ENCODE data around the gene CRISPLD2. TPM values are rescaled to one million over a fixed set of nuclear protein-coding genes. Genes with fewer than 3 reads are reported as not detected.
"Not testable (repeated sequence)": the region's sequence is repeated elsewhere in the genome, so short reads cannot be mapped to it uniquely, and the experiment has no call there.

Gene CRISPLD2
- total RNA-seq, 2 experiments from 2014 or later: 0.47 to 0.99 TPM

- no peak for TF ChIP-seq CTCF (conservative IDR thresholded peaks at IDR 0.05; ENCODE audit: low read length)
- no peak for TF ChIP-seq EZH2phosphoT487 (IDR thresholded peaks at IDR 0.05; ENCODE audit: borderline replicate concordance, low read depth, low read length)
- H3K4me3 ChIP-seq (ENCODE audit: low read depth, low read length, poor library complexity, severe bottlenecking): no peak overlapping the region
- intact Hi-C loops (cut with micrococcal nuclease; ENCODE audit: unreplicated experiment): no loop called here
- no peaks in the 10 kb centered on the region for H3K36me3 ChIP-seq (ENCODE audit: insufficient read depth, low read length)
- no peak overlapping the region for H2AFZ ChIP-seq (ENCODE audit: low read length)
- no peaks in the 10 kb centered on the region for H3K9me3 ChIP-seq (ENCODE audit: low read length)
- no peaks in the 10 kb centered on the region for H3K79me2 ChIP-seq (ENCODE audit: insufficient read depth, low read depth, low read length)
- H4K20me1 ChIP-seq (ENCODE audit: insufficient read depth, low read length): no peaks in the 10 kb centered on the region
- H3K4me2 ChIP-seq (ENCODE audit: low read length): no peak overlapping the region
- BruUV-seq (replicated peaks): no TSS peak
- H3K9me2 ChIP-seq (ENCODE audit: insufficient read depth, low read length): no peaks in the 10 kb centered on the region
- CTCF ChIA-PET (ENCODE audit: unreplicated experiment): no interaction called here
- POLR2A ChIA-PET: interaction anchor here (1.1 kb wide), 1 partner anchor 9 kb away, joined by 3 read pairs; no protein-coding TSS in a partner anchor
- no peak for DNase-seq (ENCODE audit: low spot score)
- H3K27ac ChIP-seq (ENCODE audit: low read depth, low read length, poor library complexity, severe bottlenecking): no peak overlapping the region
- no peaks in the 10 kb centered on the region for H3K4me1 ChIP-seq (ENCODE audit: insufficient read depth, low read length, poor library complexity, severe bottlenecking)
These were observed 9.6 kb downstream of the CRISPLD2 start for GRCh38 chr16:84829168-84829965.

- Histone ChIP-seq H3K4me2 (ENCODE audit: low read length) (no peak overlapping the region), H3K9me3 (ENCODE audit: low read length) (no peaks in the 10 kb centered on the region), H2AFZ (ENCODE audit: low read length) (no peak overlapping the region), H3K4me1 (ENCODE audit: insufficient read depth, low read length, poor library complexity, severe bottlenecking) (no peaks in the 10 kb centered on the region), H3K27ac (ENCODE audit: low read depth, low read length, poor library complexity, severe bottlenecking) (no peak overlapping the region), H3K9me2 (ENCODE audit: insufficient read depth, low read length) (no peaks in the 10 kb centered on the region), H3K4me3 (ENCODE audit: low read depth, low read length, poor library complexity, severe bottlenecking) (no peak overlapping the region), H3K36me3 (ENCODE audit: insufficient read depth, low read length) (no peaks in the 10 kb centered on the region), H3K79me2 (ENCODE audit: insufficient read depth, low read depth, low read length) (no peaks in the 10 kb centered on the region), H4K20me1 (ENCODE audit: insufficient read depth, low read length) (no peaks in the 10 kb centered on the region)
- no TSS peak for BruUV-seq (replicated peaks)
- no peak for DNase-seq (ENCODE audit: low spot score)
- ChIA-PET CTCF (ENCODE audit: unreplicated experiment) (no interaction called here), POLR2A (interaction anchor here (0.7 to 0.8 kb wide), 2 partner anchors 9 to 16 kb away, joined by 3 to 4 read pairs; no protein-coding TSS in a partner anchor)
- TF ChIP-seq CTCF (conservative IDR thresholded peaks at IDR 0.05; ENCODE audit: low read length): no peak
- TF ChIP-seq EZH2phosphoT487 (IDR thresholded peaks at IDR 0.05; ENCODE audit: borderline replicate concordance, low read depth, low read length): no peak
- intact Hi-C loops (cut with micrococcal nuclease; ENCODE audit: unreplicated experiment): no loop called here
These were observed 11.1 kb downstream of the CRISPLD2 start for GRCh38 chr16:84830765-84831384.

DNA sequence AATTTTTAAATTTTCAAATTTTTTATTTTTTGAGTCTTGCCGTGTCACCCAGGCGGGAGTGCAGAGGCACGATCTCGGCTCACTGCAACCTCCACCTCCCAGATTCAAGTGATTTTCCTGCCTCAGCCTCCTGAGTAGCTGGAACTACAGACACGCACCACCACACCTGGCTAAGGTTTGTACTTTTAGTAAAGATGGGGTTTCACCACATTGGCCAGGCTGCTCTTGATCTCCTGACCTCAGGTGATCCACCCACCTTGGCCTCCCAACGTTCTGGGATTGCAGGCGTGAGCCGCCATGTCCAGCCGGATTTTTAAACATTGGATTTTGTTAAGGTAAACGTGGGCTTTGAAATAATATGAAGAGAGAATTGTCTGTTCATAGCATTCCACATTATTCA is 11.9 kb downstream of the CRISPLD2 start:
- H3K27ac ChIP-seq (ENCODE audit: low read depth, low read length, poor library complexity, severe bottlenecking); H3K79me2 ChIP-seq (ENCODE audit: insufficient read depth, low read depth, low read length); H3K4me3 ChIP-seq (ENCODE audit: low read depth, low read length, poor library complexity, severe bottlenecking); CTCF ChIA-PET (ENCODE audit: unreplicated experiment); H3K4me1 ChIP-seq (ENCODE audit: insufficient read depth, low read length, poor library complexity, severe bottlenecking); intact Hi-C loops (cut with micrococcal nuclease; ENCODE audit: unreplicated experiment); H3K9me2 ChIP-seq (ENCODE audit: insufficient read depth, low read length); H4K20me1 ChIP-seq (ENCODE audit: insufficient read depth, low read length); H3K9me3 ChIP-seq (ENCODE audit: low read length); H3K4me2 ChIP-seq (ENCODE audit: low read length); DNase-seq (ENCODE audit: low spot score); H3K36me3 ChIP-seq (ENCODE audit: insufficient read depth, low read length); BruUV-seq (replicated peaks); H2AFZ ChIP-seq (ENCODE audit: low read length): not testable (repeated sequence)
- POLR2A ChIA-PET: interaction anchor here (0.7 kb wide), 1 partner anchor 17 kb away, joined by 3 read pairs; no protein-coding TSS in a partner anchor

Data from OCI-LY7 (cell line).